HUES64 (cell line): ENCODE measurements around the gene DPP7.

Source experiments
- H3K27ac ChIP-seq: 2 replicates; pipeline ENCODE4 v1.7.0; 2013; ENCODE audit warnings: low read depth, low read length, inconsistent platforms
- H3K27me3 ChIP-seq: 2 replicates; pipeline ENCODE4 v1.6.1; 2013; ENCODE audit warnings: mild to moderate bottlenecking, low read length; ENCODE audit not compliant: insufficient read depth
- H3K36me3 ChIP-seq: 2 replicates; pipeline ENCODE4 v1.6.1; 2013; ENCODE audit warnings: mild to moderate bottlenecking, low read length; ENCODE audit not compliant: insufficient read depth
- H3K4me1 ChIP-seq: 2 replicates; pipeline ENCODE4 v1.6.1; 2013; ENCODE audit warnings: mild to moderate bottlenecking, low read length, moderate library complexity; ENCODE audit not compliant: insufficient read depth
- H3K4me3 ChIP-seq: 2 replicates; pipeline ENCODE4 v1.5.1; 2013; ENCODE audit warnings: mild to moderate bottlenecking, low read length, moderate library complexity
- H3K9ac ChIP-seq: 2 replicates; pipeline ENCODE4 v1.6.1; 2013; ENCODE audit warnings: mild to moderate bottlenecking, low read depth, low read length
- H3K9me3 ChIP-seq: 2 replicates; pipeline ENCODE4 v1.6.1; 2013; ENCODE audit warnings: low read depth, low read length; ENCODE audit not compliant: insufficient read depth
- WGBS: fragments of 150-250, 120-280 bp; methylation state at CpG from one replicate; pipeline ENCODE4 v1.1.7; 2013; ENCODE audit warnings: missing lambda C conversion rate; 5-methylcytosine and 5-hydroxymethylcytosine counted together

DPP7 gene

DNA sequence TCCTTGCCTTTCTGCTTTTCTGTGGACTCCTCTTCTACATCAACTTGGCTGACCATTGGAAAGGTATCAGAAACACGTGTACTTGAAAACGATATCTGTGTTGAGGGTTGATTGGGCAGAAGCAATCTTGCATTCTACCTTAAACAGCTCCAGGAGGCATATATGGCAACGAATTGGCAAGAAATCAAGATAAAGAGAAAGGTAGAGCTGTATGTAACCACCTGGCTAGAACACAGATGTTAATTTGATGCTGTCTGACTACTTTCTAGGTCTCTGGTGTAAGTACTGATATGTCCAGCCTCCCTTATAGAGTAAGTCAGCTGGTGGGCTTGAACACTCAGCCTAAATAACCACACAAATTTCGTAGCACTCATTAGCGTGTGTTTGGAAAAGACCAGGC is 26.4 kb downstream of the DPP7 start:
- Histone ChIP-seq H3K9ac (no peak overlapping the region), H3K4me3 (peak overlapping the region; percentile 68; the same call in 1 of the 2 replicates), H3K36me3 (peaks cover 26% of the 10 kb centered on the region), H3K27me3 (peaks cover 5% of the 10 kb centered on the region), H3K27ac (no peak overlapping the region), H3K9me3 (no peaks in the 10 kb centered on the region), H3K4me1 (peaks cover 13% of the 10 kb centered on the region)
- WGBS: 95% methylated on average over 5 of the region's 5 CpGs

- Histone ChIP-seq H3K4me1 (peaks cover 13% of the 10 kb centered on the region), H3K9me3 (no peaks in the 10 kb centered on the region), H3K9ac (peak overlapping the region; percentile 58), H3K36me3 (peaks cover 22% of the 10 kb centered on the region), H3K27ac (peak overlapping the region; percentile 59; the same call in 1 of the 2 replicates), H3K4me3 (peak overlapping the region; percentile 68), H3K27me3 (peaks cover 5% of the 10 kb centered on the region)
- WGBS: 7% methylated on average over 22 of the region's 22 CpGs
These were observed 27.1 kb downstream of the DPP7 start for GRCh38 chr9:137087409-137087925.

- H3K27me3 ChIP-seq: peaks cover 5% of the 10 kb centered on the region
- WGBS: under 1% methylated on average over 101 of the region's 101 CpGs
- peaks cover 13% of the 10 kb centered on the region for H3K4me1 ChIP-seq
- peak within 1 kb of the TSS; percentile 74 for H3K9ac ChIP-seq
- peaks cover 16% of the 10 kb centered on the region for H3K36me3 ChIP-seq
- peak within 1 kb of the TSS; percentile 68 for H3K4me3 ChIP-seq
- peak within 1 kb of the TSS; percentile 59 for H3K27ac ChIP-seq
- no peaks in the 10 kb centered on the region for H3K9me3 ChIP-seq
These were observed 27.8 kb downstream of the DPP7 start, which contains the start of gene MAN1B1 for GRCh38 chr9:137086531-137087408. TSS of gene MAN1B1 (plus strand) at chr9:137086985. CDS start at chr9:137087000, 15 bp downstream.

GRCh38 chr9:137085920-137086530 is 28.5 kb downstream of the DPP7 start:
- Histone ChIP-seq H3K27ac (peak overlapping the region; percentile 46), H3K9ac (peak overlapping the region; percentile 74), H3K27me3 (peaks cover 5% of the 10 kb centered on the region), H3K36me3 (peaks cover 15% of the 10 kb centered on the region), H3K9me3 (no peaks in the 10 kb centered on the region), H3K4me3 (peak overlapping the region; percentile 68), H3K4me1 (peaks cover 13% of the 10 kb centered on the region)
- 6% methylated on average over 58 of the region's 58 CpGs for WGBS

GRCh38 chr9:137084526-137084925 is 30.0 kb downstream of the DPP7 start:
- Histone ChIP-seq H3K9me3 (no peaks in the 10 kb centered on the region), H3K36me3 (peaks cover 10% of the 10 kb centered on the region), H3K27me3 (peaks cover 15% of the 10 kb centered on the region), H3K4me3 (no peak overlapping the region), H3K9ac (no peak overlapping the region), H3K27ac (no peak overlapping the region), H3K4me1 (peaks cover 13% of the 10 kb centered on the region)
- WGBS: 82% methylated on average over 9 of the region's 9 CpGs

GRCh38 chr9:137083394-137084004 is 31.0 kb downstream of the DPP7 start:
- 58% methylated on average over 12 of the region's 12 CpGs for WGBS
- Histone ChIP-seq H3K9ac (peak overlapping the region; percentile 24; the same call in 1 of the 2 replicates), H3K27ac (no peak overlapping the region), H3K4me1 (peaks cover 15% of the 10 kb centered on the region), H3K9me3 (no peaks in the 10 kb centered on the region), H3K27me3 (peaks cover 25% of the 10 kb centered on the region), H3K36me3 (peaks cover 3% of the 10 kb centered on the region), H3K4me3 (no peak overlapping the region)

DNA sequence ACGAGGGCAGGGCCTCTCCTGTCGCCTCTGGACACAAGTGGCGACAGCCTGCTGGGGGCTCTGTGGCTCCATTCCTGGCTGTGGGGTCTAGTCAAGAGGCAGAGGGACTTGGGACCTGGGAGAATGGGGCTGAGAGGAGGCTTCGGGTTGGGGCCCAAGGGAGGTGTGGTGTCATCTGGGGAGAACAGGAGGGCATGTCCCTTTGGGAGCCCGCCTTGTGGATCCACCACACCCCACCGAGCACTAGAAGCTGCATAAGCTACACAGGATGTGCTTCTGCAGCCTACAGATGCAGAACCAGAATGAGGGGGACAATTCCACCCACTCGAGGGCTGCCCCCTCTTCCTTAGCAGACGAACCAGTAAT is 31.6 kb downstream of the DPP7 start:
- no peak overlapping the region for H3K4me3 ChIP-seq
- no peaks in the 10 kb centered on the region for H3K36me3 ChIP-seq
- 90% methylated on average over 8 of the region's 8 CpGs for WGBS
- peaks cover 31% of the 10 kb centered on the region for H3K27me3 ChIP-seq
- H3K27ac ChIP-seq: no peak overlapping the region
- H3K4me1 ChIP-seq: peaks cover 15% of the 10 kb centered on the region
- H3K9ac ChIP-seq: no peak overlapping the region
- no peaks in the 10 kb centered on the region for H3K9me3 ChIP-seq

DNA sequence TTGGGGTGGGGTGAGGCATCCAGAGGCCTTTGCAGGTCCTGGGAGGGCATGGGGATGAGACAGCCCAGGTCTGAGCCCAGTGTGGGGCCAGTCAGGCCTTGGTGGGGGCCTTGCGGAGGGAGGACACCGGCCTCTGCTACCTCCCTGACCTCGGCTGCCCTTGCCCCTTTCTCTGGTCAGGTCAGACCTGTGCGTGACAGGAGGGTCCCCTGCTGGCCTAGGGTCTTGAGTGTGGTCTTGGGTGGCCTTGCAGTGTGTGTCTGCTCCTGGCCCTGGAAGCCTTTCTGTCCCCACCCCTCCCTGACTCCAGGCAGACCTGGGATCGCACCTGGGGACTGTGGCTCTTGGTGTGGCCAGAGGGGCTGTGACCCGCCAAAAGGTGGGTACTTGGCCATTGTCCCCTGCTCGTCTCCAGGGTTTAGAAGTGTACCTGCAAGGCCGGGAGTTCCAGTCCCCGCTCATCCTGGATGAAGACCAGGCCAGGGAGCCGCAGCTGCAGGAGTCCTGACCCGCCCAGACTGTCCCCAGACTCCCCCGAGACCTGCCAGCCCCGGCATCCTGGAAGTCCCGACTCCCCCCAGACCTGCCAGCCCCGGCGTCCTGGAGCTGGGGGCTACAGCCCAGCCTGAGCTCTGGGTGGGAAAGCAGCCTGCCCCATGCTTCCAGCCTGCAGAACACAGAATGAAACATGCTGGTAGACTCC is 32.2 kb downstream of the DPP7 start:
- H3K36me3 ChIP-seq: no peaks in the 10 kb centered on the region
- no peak overlapping the region for H3K27ac ChIP-seq
- H3K9ac ChIP-seq: no peak overlapping the region
- H3K4me1 ChIP-seq: peaks cover 10% of the 10 kb centered on the region; the same call in 1 of the 2 replicates
- H3K27me3 ChIP-seq: peaks cover 35% of the 10 kb centered on the region
- no peak overlapping the region for H3K4me3 ChIP-seq
- 95% methylated on average over 16 of the region's 16 CpGs for WGBS
- no peaks in the 10 kb centered on the region for H3K9me3 ChIP-seq

DNA sequence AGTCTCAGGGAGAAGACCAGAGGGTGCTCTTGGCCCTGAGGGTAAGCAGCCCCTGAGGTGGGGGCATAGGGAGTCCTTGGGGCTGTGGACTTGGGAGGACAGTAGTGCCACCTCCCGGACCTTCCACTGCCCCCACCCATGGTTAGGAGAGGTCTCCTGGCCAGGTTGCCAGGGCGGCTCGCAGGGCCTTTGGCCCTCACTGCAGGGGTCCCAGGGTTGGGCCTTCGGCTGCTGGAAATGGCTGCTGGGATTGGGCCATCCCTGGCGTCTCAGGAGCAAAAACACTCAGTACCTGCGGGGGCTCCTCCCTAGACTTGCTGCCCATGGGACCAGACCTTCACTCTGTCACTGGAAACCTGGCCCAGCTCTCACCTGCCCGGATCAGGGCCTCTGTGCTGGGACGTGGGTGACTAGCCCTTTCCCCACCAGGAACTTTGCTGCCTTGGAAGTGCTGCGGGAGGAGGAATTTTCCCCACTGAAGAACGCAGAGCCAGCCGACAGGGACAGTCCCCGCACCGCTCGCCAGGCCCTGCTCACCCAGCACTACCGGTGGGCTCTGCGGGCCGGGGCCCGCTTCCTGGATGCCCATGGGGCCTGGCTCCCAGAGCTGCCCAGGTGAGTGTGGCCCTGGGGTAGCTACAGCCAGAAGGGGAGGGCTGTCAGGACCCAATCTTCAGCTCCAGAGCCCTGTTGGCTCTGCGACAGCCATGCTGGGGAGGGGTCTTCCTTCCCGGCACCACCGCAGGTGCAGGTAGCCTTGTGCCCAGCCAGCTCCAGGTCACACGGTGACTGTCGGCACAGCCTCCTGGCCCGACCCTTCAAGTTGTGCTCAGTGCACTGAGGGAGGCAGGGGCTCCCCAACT is 34.0 kb downstream of the DPP7 start:
- Histone ChIP-seq H3K27ac (no peak overlapping the region), H3K36me3 (no peaks in the 10 kb centered on the region), H3K4me1 (peaks cover 10% of the 10 kb centered on the region; the same call in 1 of the 2 replicates), H3K9ac (no peak overlapping the region), H3K27me3 (peaks cover 41% of the 10 kb centered on the region), H3K4me3 (no peak overlapping the region), H3K9me3 (no peaks in the 10 kb centered on the region)
- 92% methylated on average over 24 of the region's 24 CpGs for WGBS

- Histone ChIP-seq H3K4me3 (no peak overlapping the region), H3K27me3 (peaks cover 41% of the 10 kb centered on the region), H3K27ac (no peak overlapping the region), H3K9me3 (no peaks in the 10 kb centered on the region), H3K9ac (no peak overlapping the region), H3K36me3 (no peaks in the 10 kb centered on the region), H3K4me1 (peaks cover 14% of the 10 kb centered on the region)
- 85% methylated on average over 13 of the region's 13 CpGs for WGBS
These were observed 35.1 kb downstream of the DPP7 start for GRCh38 chr9:137079401-137079787.
